Gastroesophageal sphincter (tissue), 3 donors: ENCODE results near the gene VCP.

Source experiments
- EP300 ChIP-seq: sonication (generic); formaldehyde crosslinking; IDR thresholded peaks from one replicate; pipeline ENCODE4 v1.6.1; 2017; ENCODE audit warnings: antibody characterized with exemption, mild to moderate bottlenecking
- POLR2A ChIP-seq, 2 donors: fragments of 450-650 bp; IDR thresholded peaks; one replicate each; pipeline ENCODE4 v1.6.1; 2017; ENCODE audit warnings: antibody characterized with exemption in 2 of 2, mild to moderate bottlenecking in 2 of 2, moderate library complexity in 1 of 2
- POLR2AphosphoS5 ChIP-seq: sonication (generic); formaldehyde crosslinking; IDR thresholded peaks from one replicate; pipeline ENCODE4 v1.6.1; 2017; ENCODE audit warnings: antibody characterized with exemption
- TF ChIP-seq, protein P1 (sequence below), 4 experiments: fragments of 200-600 bp in 2 of 4; fragments of 450-650 bp in 2 of 4; sonication (generic) in 1 of 4; IDR thresholded peaks; one replicate each; pipeline ENCODE4 v1.5.1; 2017 to 2019; ENCODE audit warnings: antibody characterized with exemption in 4 of 4, mild to moderate bottlenecking in 2 of 4, moderate library complexity in 2 of 4

DNA sequence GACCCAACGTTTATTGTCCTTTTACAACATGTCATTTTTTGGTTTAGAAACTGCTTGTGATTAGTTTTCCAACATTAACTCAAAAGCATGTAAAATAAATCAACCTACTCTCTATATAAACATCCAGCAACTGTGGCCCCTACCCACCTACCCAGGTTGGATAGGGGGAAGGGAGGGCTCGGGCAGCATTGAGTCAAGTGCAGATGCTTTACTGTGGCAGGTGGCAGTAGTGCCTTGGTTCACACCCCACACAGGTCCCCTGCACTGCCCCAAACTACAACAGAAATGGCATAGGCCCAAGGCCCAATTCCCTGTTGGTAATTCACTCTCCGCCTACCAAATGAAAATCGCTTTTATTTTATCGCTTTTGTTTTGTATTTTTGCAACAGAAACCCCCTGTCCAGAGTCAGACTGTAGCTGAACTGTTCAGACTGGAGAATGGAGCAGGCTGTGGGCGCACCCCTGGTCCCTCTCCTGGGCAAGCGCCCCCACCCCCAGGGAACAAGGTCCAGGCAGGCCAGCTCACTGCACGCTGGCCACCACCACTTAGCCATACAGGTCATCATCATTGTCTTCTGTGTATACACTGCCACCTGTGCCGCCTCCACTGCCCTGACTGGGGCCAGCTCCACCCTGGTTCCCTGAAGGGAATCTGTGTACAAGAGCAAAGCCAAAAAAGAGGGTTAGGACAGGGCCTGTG is 15.7 kb downstream of the VCP start:
- TF ChIP-seq POLR2A (IDR thresholded peaks at IDR 0.05) = no peak
- no peak for TF ChIP-seq POLR2AphosphoS5
- TF ChIP-seq, protein P1, sequence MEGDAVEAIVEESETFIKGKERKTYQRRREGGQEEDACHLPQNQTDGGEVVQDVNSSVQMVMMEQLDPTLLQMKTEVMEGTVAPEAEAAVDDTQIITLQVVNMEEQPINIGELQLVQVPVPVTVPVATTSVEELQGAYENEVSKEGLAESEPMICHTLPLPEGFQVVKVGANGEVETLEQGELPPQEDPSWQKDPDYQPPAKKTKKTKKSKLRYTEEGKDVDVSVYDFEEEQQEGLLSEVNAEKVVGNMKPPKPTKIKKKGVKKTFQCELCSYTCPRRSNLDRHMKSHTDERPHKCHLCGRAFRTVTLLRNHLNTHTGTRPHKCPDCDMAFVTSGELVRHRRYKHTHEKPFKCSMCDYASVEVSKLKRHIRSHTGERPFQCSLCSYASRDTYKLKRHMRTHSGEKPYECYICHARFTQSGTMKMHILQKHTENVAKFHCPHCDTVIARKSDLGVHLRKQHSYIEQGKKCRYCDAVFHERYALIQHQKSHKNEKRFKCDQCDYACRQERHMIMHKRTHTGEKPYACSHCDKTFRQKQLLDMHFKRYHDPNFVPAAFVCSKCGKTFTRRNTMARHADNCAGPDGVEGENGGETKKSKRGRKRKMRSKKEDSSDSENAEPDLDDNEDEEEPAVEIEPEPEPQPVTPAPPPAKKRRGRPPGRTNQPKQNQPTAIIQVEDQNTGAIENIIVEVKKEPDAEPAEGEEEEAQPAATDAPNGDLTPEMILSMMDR (IDR thresholded peaks at IDR 0.05) = no peak
- no peak for TF ChIP-seq EP300
